ENCODE measurements around the gene TBC1D20.

DNA sequence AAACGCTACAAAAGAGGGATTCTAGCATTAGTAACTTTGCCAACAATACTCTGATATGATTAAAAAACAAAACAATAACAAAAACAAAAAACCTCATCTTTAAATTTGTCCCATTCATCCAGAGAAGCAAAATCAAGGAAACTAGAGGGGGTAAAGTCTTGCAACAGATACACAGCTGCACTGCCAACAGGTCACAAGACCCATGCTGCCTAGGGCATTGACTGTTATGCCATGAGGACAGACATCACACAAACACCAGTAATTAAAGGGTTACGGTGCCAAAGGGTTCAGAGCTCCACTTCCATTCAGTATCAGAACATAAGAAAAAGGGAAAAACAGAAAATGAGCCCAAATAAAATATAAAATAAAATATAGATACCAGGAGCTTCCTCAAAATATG is 1.6 kb downstream of the TBC1D20 start:
- TF ChIP-seq, protein P1, sequence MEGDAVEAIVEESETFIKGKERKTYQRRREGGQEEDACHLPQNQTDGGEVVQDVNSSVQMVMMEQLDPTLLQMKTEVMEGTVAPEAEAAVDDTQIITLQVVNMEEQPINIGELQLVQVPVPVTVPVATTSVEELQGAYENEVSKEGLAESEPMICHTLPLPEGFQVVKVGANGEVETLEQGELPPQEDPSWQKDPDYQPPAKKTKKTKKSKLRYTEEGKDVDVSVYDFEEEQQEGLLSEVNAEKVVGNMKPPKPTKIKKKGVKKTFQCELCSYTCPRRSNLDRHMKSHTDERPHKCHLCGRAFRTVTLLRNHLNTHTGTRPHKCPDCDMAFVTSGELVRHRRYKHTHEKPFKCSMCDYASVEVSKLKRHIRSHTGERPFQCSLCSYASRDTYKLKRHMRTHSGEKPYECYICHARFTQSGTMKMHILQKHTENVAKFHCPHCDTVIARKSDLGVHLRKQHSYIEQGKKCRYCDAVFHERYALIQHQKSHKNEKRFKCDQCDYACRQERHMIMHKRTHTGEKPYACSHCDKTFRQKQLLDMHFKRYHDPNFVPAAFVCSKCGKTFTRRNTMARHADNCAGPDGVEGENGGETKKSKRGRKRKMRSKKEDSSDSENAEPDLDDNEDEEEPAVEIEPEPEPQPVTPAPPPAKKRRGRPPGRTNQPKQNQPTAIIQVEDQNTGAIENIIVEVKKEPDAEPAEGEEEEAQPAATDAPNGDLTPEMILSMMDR (IDR thresholded peaks at IDR 0.05) = no peak
- TF ChIP-seq POLR2A (IDR thresholded peaks at IDR 0.05) = no peak
